ENCODE data around the gene NFASC. TPM values are rescaled to one million over a fixed set of nuclear protein-coding genes. Genes with fewer than 3 reads are reported as not detected.
A peak's percentile ranks its signal among the peaks of the same experiment; 100 is the strongest.

Gene NFASC
- polyA plus RNA-seq, 3 donors, result 0.08 TPM; not detected in 2

GRCh38 chr1:204853436-204853835, 17.2 kb upstream of the NFASC start:
- Mint-ChIP-seq H3K4me1 (no peaks in the 10 kb centered on the region), H3K27me3 (ENCODE audit: low read depth in 3 of 3) (peaks cover 9 to 22% (median 11%) of the 10 kb centered on the region in 3 donors), H3K4me3 (peak overlapping the region in 1 of 2 donors; percentile 16), H3K9me3 (peaks cover 0 to 4% (median 0%) of the 10 kb centered on the region in 7 donors), H3K36me3 (no peaks in the 10 kb centered on the region), H3K27ac (no peak overlapping the region)
- Histone ChIP-seq H3K36me3 (replicated peaks in 1 of 2; ENCODE audit: control insufficient read depth in 1 of 2, insufficient read depth in 2 of 2, low read length in 2 of 2) (no peaks in the 10 kb centered on the region), H3K79me2 (ENCODE audit: insufficient read depth, low read length) (no peaks in the 10 kb centered on the region), H3K9ac (ENCODE audit: insufficient read depth, low read length, poor library complexity, severe bottlenecking) (no peak overlapping the region), H3K27ac (ENCODE audit: low read depth in 1 of 2, low read length in 2 of 2) (no peak overlapping the region), H3K27me3 (ENCODE audit: control insufficient read depth in 2 of 2, insufficient read depth in 2 of 2, low read length in 2 of 2) (no peaks in the 10 kb centered on the region), H3K4me3 (replicated peaks in 1 of 3; ENCODE audit: low read depth in 2 of 3, low read length in 3 of 3) (no peak overlapping the region), H3K9me3 (replicated peaks in 1 of 2; ENCODE audit: control insufficient read depth in 1 of 2, insufficient read depth in 1 of 2, low read length in 2 of 2) (no peaks in the 10 kb centered on the region), H3K4me2 (replicated peaks; ENCODE audit: extremely low read depth, low read length, poor library complexity, severe bottlenecking) (no peak overlapping the region), H4K20me1 (ENCODE audit: insufficient read depth, low read length) (no peaks in the 10 kb centered on the region), H3K4me1 (ENCODE audit: control insufficient read depth in 1 of 2, insufficient read depth in 2 of 2, low read length in 2 of 2) (no peaks in the 10 kb centered on the region), H2AFZ (ENCODE audit: insufficient read depth, low read depth, low read length, poor library complexity, severe bottlenecking) (no peak overlapping the region)
- TF ChIP-seq CTCF (IDR thresholded peaks at IDR 0.05), result no peak
- intact Hi-C loops (cut with micrococcal nuclease), result no loop called here
- DNase-seq, result no peak
- 100% methylated on average over 1 of the region's 1 CpG for WGBS (ENCODE audit: insufficient coverage)

GRCh38 chr1:204854286-204854685, 16.4 kb upstream of the NFASC start:
- H3K36me3 Mint-ChIP-seq, result no peaks in the 10 kb centered on the region
- no peak overlapping the region for H3K9ac ChIP-seq (ENCODE audit: insufficient read depth, low read length, poor library complexity, severe bottlenecking)
- no peak overlapping the region for H3K4me3 ChIP-seq (replicated peaks in 1 of 3; ENCODE audit: low read depth in 2 of 3, low read length in 3 of 3)
- H2AFZ ChIP-seq (ENCODE audit: insufficient read depth, low read depth, low read length, poor library complexity, severe bottlenecking), result no peak overlapping the region
- DNase-seq, result no peak
- intact Hi-C loops (cut with micrococcal nuclease), result no loop called here
- no CpG with 5 or more reads among the region's 2 CpGs for WGBS (ENCODE audit: insufficient coverage)
- no peak for TF ChIP-seq CTCF (IDR thresholded peaks at IDR 0.05)
- H3K9me3 Mint-ChIP-seq, result peaks cover 0 to 4% (median 0%) of the 10 kb centered on the region in 7 donors
- no peaks in the 10 kb centered on the region for H4K20me1 ChIP-seq (ENCODE audit: insufficient read depth, low read length)
- no peaks in the 10 kb centered on the region for H3K4me1 Mint-ChIP-seq
- no peaks in the 10 kb centered on the region for H3K4me1 ChIP-seq (ENCODE audit: control insufficient read depth in 1 of 2, insufficient read depth in 2 of 2, low read length in 2 of 2)
- H3K4me3 Mint-ChIP-seq, result no peak overlapping the region
- no peaks in the 10 kb centered on the region for H3K79me2 ChIP-seq (ENCODE audit: insufficient read depth, low read length)
- H3K27ac ChIP-seq (ENCODE audit: low read depth in 1 of 2, low read length in 2 of 2), result no peak overlapping the region
- no peaks in the 10 kb centered on the region for H3K9me3 ChIP-seq (replicated peaks in 1 of 2; ENCODE audit: control insufficient read depth in 1 of 2, insufficient read depth in 1 of 2, low read length in 2 of 2)
- no peak overlapping the region for H3K4me2 ChIP-seq (replicated peaks; ENCODE audit: extremely low read depth, low read length, poor library complexity, severe bottlenecking)
- peaks cover 11 to 22% (median 11%) of the 10 kb centered on the region in 3 donors for H3K27me3 Mint-ChIP-seq (ENCODE audit: low read depth in 3 of 3)
- H3K27ac Mint-ChIP-seq, result no peak overlapping the region
- no peaks in the 10 kb centered on the region for H3K27me3 ChIP-seq (ENCODE audit: control insufficient read depth in 2 of 2, insufficient read depth in 2 of 2, low read length in 2 of 2)
- H3K36me3 ChIP-seq (replicated peaks in 1 of 2; ENCODE audit: control insufficient read depth in 1 of 2, insufficient read depth in 2 of 2, low read length in 2 of 2), result no peaks in the 10 kb centered on the region

All from CD14-positive monocyte (primary cell).